Panc1 (cell line): ENCODE data around the gene MLLT3. TPM values are rescaled to one million over a fixed set of nuclear protein-coding genes. Genes with fewer than 3 reads are reported as not detected.

Source experiments
- ATAC-seq: fragments of 200-7000 bp; cut with Tn5 transposase; 2 replicates; pipeline ENCODE4 v1.9.1; 2020; ENCODE audit warnings: mild to moderate bottlenecking, moderate library complexity
- BruUV-seq: library from RNA; stranded (reverse); fragments of 400-500 nt; replicated peaks from 2 replicates; lab custom pipeline; 2021; lab: Mats Ljungman, UMichigan
- CTCF ChIA-PET: fragments of 300-600 bp; sonication (Branson Sonifier 250); formaldehyde crosslinking; loops from one replicate; lab custom pipeline; 2022; ENCODE audit warnings: antibody characterized with exemption; lab: Charles Lee
- POLR2A ChIA-PET: fragments of 300-600 bp; sonication (Branson Sonifier 250); formaldehyde crosslinking; loops from one replicate; lab custom pipeline; 2022; ENCODE audit warnings: antibody characterized with exemption; lab: Charles Lee
- DNase-seq: peaks from one replicate; pipeline ENCODE4 v3.0.0-alpha.2; 2010; ENCODE audit warnings: low read depth, low spot score
- H3K27ac ChIP-seq: 2 replicates; pipeline ENCODE4 v1.5.1; 2011; ENCODE audit warnings: mild to moderate bottlenecking, low read length, inconsistent platforms
- H3K27me3 ChIP-seq: fragments of 200-500 bp; sonication (Bioruptor generic); 2 replicates; pipeline ENCODE4 v1.6.0; 2014; ENCODE audit warnings: low read length, inconsistent platforms; ENCODE audit not compliant: control insufficient read depth, insufficient read depth
- H3K36me3 ChIP-seq: fragments of 200-500 bp; sonication (Bioruptor generic); 2 replicates; pipeline ENCODE4 v1.5.1; 2014; ENCODE audit warnings: inconsistent platforms, mild to moderate bottlenecking, low read length, moderate library complexity; ENCODE audit not compliant: control insufficient read depth, insufficient read depth
- H3K4me1 ChIP-seq: 2 replicates; pipeline ENCODE4 v1.5.1; 2011; ENCODE audit warnings: inconsistent platforms, mild to moderate bottlenecking, low read length, moderate library complexity; ENCODE audit not compliant: control insufficient read depth, insufficient read depth
- H3K4me3 ChIP-seq, 2 experiments: 2 replicates each; pipeline ENCODE4 v1.5.1; 2011 to 2012; ENCODE audit warnings: low read depth in 2 of 2, low read length in 2 of 2, mild to moderate bottlenecking in 2 of 2, inconsistent platforms in 1 of 2, moderate library complexity in 1 of 2
- H3K9me3 ChIP-seq: fragments of 200-500 bp; sonication (Bioruptor generic); 2 replicates; pipeline ENCODE4 v1.5.1; 2014; ENCODE audit warnings: low read depth, mild to moderate bottlenecking, inconsistent platforms, low read length, moderate library complexity; ENCODE audit not compliant: control insufficient read depth, insufficient read depth
- POLR2AphosphoS5 ChIP-seq: IDR thresholded peaks from 2 replicates; pipeline ENCODE4 v1.6.1; 2012; ENCODE audit warnings: mild to moderate bottlenecking, low read depth, low read length, moderate library complexity
- SIN3A ChIP-seq: IDR thresholded peaks from 2 replicates; pipeline ENCODE4 v1.6.1; 2012; ENCODE audit warnings: low read depth, mild to moderate bottlenecking, low read length, moderate library complexity, borderline replicate concordance; ENCODE audit not compliant: insufficient read depth
- TCF7L2 ChIP-seq: IDR thresholded peaks from 2 replicates; pipeline ENCODE4 v1.6.1; 2011; ENCODE audit warnings: mild to moderate bottlenecking, low read depth, low read length, inconsistent platforms
- in situ Hi-C: cut with HindIII; loops from 2 replicates; pipeline ENCODE4 v1.10.0; 2016; ENCODE audit warnings: low sequenced_read_pairs, low pct_unique_long_range_greater_than_20kb
- intact Hi-C: fragments of 100-400 bp; cut with micrococcal nuclease; formaldehyde crosslinking; loops from one replicate; pipeline ENCODE4 v1.10.0; 2022; ENCODE audit not compliant: unreplicated experiment
- total RNA-seq: library from RNA; stranded (reverse); gene quantifications from one replicate; pipeline ENCODE4 v1.2.1, GENCODE V29; 2021; ENCODE audit not compliant: unreplicated experiment
- TF ChIP-seq, protein P1 (sequence below), 2 experiments: IDR thresholded peaks; 2 replicates each; pipeline ENCODE4 v1.6.1; 2011 to 2012; ENCODE audit warnings: low read depth in 2 of 2, control low read depth in 1 of 2, low read length in 1 of 2, mild to moderate bottlenecking in 1 of 2, moderate library complexity in 1 of 2; ENCODE audit not compliant: insufficient read depth in 1 of 2
- TF ChIP-seq, protein P2 (sequence below): fragments of 450-650 bp; IDR thresholded peaks from 2 replicates; pipeline ENCODE4 v1.5.1; 2017; ENCODE audit warnings: mild to moderate bottlenecking

MLLT3 gene
- total RNA-seq, 1 experiment from 2014 or later: 0.49 TPM

DNA sequence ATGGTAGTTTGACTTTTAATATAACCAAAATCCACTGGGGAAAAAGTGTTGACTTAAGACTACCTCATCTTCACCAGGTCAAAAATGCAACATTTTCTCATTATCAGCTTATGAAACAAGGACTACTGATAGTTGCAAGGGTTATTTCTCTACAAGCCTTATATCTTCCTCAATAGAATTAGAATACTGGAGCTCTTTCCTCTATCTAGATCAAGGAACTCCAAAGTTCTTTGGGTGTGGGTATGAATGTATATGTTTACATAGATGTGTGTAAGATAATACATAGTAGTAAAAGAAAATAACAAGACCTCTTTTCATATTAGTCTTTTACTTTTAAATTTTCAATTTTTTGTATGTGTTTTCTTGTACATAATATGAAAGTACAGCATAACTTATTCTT, 244.5 kb downstream of the MLLT3 start:
- Histone ChIP-seq H3K4me1 (no peaks in the 10 kb centered on the region), H3K36me3 (no peaks in the 10 kb centered on the region), H3K27ac (no peak overlapping the region), H3K9me3 (no peaks in the 10 kb centered on the region), H3K27me3 (no peaks in the 10 kb centered on the region), H3K4me3 (no peak overlapping the region)
- ChIA-PET POLR2A (no interaction called here), CTCF (no interaction called here)
- BruUV-seq: no TSS peak
- ATAC-seq (no peak), DNase-seq (no peak)
- TF ChIP-seq SIN3A: no peak
- no peak for TF ChIP-seq TCF7L2
- TF ChIP-seq, protein P1, sequence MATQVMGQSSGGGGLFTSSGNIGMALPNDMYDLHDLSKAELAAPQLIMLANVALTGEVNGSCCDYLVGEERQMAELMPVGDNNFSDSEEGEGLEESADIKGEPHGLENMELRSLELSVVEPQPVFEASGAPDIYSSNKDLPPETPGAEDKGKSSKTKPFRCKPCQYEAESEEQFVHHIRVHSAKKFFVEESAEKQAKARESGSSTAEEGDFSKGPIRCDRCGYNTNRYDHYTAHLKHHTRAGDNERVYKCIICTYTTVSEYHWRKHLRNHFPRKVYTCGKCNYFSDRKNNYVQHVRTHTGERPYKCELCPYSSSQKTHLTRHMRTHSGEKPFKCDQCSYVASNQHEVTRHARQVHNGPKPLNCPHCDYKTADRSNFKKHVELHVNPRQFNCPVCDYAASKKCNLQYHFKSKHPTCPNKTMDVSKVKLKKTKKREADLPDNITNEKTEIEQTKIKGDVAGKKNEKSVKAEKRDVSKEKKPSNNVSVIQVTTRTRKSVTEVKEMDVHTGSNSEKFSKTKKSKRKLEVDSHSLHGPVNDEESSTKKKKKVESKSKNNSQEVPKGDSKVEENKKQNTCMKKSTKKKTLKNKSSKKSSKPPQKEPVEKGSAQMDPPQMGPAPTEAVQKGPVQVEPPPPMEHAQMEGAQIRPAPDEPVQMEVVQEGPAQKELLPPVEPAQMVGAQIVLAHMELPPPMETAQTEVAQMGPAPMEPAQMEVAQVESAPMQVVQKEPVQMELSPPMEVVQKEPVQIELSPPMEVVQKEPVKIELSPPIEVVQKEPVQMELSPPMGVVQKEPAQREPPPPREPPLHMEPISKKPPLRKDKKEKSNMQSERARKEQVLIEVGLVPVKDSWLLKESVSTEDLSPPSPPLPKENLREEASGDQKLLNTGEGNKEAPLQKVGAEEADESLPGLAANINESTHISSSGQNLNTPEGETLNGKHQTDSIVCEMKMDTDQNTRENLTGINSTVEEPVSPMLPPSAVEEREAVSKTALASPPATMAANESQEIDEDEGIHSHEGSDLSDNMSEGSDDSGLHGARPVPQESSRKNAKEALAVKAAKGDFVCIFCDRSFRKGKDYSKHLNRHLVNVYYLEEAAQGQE (IDR thresholded peaks at IDR 0.05; ENCODE audit: insufficient read depth in 1 of 2, low read depth in 2 of 2, low read length in 1 of 2): no peak
- TF ChIP-seq POLR2AphosphoS5: no peak
- intact Hi-C loops: no loop called here
- in situ Hi-C loops: no loop called here

DNA sequence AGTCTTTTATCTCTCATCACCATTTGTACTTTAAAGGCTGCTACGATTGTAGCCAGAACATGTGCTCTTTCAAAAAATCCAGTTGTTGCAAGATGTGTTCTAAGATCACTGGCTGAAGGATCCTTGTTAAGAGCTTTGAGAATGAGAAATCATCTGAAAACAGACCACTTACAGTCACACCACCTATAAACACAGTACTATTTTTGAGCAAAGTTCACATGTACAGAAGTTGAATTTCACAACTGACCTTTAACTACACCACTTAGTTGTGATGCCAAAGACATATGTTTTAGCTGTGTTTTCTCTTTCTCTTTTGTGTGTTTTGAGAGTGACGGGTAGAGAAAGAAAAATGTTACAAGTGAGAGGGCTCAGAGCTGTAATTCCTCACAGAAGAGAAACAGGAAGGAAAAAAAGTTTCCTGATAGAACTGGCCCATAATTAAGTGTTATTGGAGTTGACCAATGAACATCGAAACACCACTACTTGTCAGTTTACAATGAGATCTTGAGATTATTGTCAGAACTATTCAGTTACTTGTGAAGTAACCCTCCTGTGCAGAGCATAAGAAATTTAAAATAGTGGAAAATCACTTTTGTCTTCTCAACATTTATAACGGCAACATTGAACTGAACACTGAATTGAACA, 245.4 kb downstream of the MLLT3 start:
- ATAC-seq: no peak
- Histone ChIP-seq H3K27ac (no peak overlapping the region), H3K36me3 (no peaks in the 10 kb centered on the region), H3K9me3 (no peaks in the 10 kb centered on the region), H3K27me3 (no peaks in the 10 kb centered on the region), H3K4me3 (no peak overlapping the region), H3K4me1 (no peaks in the 10 kb centered on the region)
- no peak for DNase-seq
- ChIA-PET POLR2A (no interaction called here), CTCF (no interaction called here)
- in situ Hi-C loops (no loop called here), intact Hi-C loops (no loop called here)
- TF ChIP-seq, protein P1 (IDR thresholded peaks at IDR 0.05; ENCODE audit: insufficient read depth in 1 of 2, low read depth in 2 of 2, low read length in 1 of 2): no peak
- TF ChIP-seq, protein P2, sequence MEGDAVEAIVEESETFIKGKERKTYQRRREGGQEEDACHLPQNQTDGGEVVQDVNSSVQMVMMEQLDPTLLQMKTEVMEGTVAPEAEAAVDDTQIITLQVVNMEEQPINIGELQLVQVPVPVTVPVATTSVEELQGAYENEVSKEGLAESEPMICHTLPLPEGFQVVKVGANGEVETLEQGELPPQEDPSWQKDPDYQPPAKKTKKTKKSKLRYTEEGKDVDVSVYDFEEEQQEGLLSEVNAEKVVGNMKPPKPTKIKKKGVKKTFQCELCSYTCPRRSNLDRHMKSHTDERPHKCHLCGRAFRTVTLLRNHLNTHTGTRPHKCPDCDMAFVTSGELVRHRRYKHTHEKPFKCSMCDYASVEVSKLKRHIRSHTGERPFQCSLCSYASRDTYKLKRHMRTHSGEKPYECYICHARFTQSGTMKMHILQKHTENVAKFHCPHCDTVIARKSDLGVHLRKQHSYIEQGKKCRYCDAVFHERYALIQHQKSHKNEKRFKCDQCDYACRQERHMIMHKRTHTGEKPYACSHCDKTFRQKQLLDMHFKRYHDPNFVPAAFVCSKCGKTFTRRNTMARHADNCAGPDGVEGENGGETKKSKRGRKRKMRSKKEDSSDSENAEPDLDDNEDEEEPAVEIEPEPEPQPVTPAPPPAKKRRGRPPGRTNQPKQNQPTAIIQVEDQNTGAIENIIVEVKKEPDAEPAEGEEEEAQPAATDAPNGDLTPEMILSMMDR: no peak
- TF ChIP-seq SIN3A: no peak
- TF ChIP-seq POLR2AphosphoS5: no peak
- no peak for TF ChIP-seq TCF7L2
- BruUV-seq: no TSS peak
